CD4-positive, alpha-beta T cell treated with Interleukin-12 subunit alpha and Interleukin-12 subunit beta, for 1 hour (primary cell): ENCODE measurements around the gene JAK3.
"Not testable (repeated sequence)": the region's sequence is repeated elsewhere in the genome, so short reads cannot be mapped to it uniquely, and the experiment has no call there.

Experiments used
- DNase-seq: peaks from one replicate; pipeline ENCODE4 v3.0.0-alpha.2; 2020

JAK3 gene

DNA sequence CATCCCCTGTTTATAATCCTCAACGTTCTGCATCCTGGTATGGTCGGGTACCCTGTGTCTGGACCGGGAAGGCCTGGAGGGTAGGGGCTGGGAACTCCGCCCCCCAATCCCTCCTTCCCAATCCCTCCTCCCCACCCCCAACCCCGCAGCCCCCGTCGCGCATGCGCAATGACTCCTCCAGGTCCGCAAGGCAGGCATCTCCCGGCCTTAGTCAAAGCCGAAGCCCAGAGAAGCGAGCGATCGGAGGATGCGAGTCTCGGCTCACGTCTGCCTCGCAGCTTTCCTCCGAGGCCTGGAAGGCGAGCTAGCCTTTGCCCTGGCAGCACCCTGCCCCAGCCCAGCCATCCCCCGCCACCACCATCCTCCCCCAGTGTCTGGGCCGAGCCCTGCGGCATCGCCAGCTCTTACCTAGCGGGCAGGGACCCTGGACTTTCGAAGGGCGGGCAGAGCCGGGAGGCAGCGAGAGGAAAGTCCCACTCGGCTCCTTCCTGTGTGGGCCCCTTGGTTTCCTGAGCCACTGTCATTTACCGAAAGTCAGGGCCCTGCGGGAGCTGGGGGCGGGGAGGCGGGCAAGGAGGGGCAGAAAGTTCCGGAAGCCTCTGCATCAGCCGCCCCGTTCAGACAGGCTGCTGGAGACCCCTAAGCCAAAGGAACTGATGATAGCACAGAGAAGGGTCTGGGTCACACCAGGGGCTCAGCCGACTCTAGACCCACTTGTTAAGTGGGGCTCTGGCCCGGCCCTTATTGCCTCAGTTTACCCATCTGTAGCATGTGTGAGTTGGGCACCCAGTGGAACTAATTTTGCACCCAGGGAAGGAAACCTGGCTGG lies at the start of gene JAK3:
Gene JAK3 (minus strand): TSS at position 445 of the 829 bp plus-strand sequence. CDS start 3,565 bp downstream, outside the sequence.
- DNase-seq, result peak; percentile 89

DNA sequence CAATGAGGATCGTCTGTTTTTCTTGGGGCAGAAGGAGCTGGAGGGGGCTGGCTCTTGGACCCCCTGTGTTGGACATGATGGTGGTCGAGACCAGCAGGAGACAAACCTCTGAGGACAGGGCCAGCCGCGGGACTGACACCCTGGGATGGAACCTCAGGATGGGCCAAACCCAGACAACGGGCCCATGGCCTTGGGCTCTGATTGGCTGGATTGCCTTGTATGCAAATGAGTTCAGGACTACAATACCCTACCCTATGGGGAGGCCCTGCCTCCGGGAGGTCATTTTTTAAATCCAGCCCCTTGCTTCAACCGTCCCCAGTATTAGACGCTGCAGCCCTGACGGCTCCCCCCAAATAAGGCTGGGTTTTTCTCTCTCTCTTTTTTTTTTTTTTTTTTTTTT lies 46.0 kb upstream of the JAK3 start:
- no peak for DNase-seq

DNA sequence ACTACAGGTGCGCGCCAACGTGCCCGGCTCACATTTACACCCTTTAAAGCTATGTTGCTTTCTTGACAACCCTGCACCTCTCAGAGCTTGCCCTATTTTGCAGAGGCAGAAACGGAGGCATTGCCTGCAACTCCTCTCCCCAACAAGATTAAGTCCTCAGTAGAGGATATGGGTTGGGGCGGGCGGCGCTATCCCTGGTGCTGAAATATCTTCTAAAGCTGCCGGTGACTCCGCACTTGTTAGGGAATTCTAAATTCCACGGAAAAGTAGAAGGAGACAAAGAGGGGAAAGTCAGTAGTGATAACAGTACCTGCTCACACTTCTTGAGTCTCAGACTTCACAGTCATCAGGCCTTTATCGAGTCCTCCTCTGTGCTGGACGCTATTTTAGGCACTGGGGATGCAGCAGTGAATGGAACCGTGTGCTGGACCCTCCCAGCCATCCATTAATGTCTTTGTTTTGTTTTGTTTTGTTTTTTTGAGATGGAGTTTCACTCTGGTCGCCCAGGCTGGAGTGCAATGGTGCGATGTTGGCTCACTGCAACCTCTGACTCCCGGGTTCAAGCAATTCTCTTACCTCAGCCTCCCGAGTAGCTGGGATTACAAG lies 41.9 kb upstream of the JAK3 start:
- DNase-seq, result no peak

DNA sequence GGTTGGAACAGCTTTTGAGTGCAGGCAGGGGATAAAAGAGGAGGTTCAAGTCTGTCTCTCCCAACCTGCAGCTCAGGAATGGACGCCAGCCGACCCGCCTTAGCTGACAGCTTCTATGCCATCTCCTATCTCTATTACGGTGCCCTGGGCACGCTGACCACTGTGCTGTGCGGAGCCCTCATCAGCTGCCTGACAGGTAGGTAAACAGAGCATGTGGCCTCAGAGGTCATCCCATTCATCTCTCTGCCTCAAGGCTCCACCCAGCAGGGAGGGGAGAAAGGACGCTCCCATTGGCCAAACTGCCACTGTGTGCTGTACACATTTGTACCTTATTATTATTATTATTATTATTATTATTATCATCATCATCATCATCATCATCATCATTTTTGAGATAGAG lies 40.5 kb upstream of the JAK3 start:
- DNase-seq, result no peak

DNA sequence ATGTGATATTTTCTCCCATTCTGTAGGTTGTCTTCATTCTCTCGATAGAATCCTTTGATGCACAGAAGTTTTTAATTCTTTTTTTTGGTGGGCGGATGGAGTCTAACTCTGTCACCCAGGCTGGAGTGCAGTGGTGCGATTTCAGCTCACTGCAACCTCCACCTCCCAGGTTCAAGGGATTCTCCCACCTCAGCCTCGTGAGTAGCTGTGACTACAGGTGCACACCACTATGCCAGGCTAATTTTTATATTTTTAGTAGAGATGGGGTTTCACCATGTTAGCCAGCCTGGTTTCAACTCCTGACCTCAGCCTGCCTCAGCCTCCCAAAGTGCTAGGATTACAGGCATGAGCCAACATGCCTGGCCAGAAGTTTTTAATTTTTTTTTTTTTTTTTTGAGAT lies 39.4 kb upstream of the JAK3 start:
- DNase-seq, result not testable (repeated sequence)

DNA sequence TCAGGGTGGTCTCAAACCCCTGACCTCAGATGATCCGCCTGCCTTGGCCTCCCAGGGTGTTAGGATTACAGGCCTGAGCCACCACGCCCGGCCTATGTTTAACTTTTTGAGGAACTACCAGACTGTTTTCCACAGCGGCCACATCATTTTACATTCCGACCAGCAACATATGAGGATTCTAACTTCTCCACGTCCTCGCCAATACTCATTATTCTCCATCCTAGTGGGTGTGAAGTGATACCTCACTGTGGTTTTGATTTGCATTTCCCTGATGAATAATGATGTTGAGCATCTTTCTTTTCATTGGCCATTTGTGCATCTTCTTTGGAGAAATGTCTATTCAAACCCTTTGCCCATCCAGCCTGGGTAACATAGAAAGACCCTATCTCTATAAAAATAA lies 38.7 kb upstream of the JAK3 start:
- DNase-seq, result no peak

DNA sequence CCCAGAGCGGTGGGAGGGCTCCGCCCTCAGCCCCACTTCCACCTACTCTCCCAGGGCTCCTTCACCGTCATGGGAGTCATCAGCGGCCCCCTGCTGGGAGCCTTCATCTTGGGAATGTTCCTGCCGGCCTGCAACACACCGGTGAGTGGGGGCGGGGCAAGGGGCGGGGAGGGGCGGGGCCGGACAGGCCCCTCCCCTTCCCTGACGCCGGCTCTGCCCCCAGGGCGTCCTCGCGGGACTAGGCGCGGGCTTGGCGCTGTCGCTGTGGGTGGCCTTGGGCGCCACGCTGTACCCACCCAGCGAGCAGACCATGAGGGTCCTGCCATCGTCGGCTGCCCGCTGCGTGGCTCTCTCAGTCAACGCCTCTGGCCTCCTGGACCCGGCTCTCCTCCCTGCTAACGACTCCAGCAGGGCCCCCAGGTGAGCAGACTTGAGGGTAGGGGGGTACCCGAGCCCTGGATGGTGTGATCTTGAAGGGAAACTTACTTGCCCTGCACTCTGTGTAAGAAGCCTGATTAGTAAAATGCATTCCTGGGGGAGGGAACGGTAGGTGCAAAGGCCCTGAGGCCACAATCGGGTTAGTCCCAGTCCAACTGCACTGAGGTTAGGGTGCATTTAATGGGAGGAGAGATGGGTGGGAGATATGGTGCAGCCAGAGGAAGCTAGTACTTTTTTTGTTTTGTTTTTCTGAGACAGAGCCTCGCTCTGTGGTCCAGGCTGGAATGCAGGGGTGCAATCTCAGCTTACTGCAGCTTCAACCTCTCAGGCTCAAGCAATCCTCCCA lies 36.0 kb upstream of the JAK3 start:
- no peak for DNase-seq

DNA sequence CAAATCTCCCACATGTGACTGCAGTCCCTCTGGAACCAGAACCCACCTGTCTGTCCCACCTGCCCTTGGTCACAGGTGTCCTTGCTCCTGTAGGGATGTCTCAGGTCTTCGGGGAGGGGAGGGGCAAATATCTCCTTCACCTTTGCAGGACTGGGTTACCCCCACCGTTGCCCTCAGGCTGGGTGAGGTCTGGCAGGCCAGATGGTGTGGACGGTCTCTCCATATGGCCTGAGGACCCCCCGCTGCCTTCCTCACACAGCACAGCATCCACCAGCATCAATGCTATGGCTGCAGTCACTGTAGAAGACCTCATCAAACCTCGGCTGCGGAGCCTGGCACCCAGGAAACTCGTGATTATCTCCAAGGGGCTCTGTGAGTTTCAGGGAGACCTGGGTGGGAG lies 33.9 kb upstream of the JAK3 start:
- DNase-seq, result no peak

DNA sequence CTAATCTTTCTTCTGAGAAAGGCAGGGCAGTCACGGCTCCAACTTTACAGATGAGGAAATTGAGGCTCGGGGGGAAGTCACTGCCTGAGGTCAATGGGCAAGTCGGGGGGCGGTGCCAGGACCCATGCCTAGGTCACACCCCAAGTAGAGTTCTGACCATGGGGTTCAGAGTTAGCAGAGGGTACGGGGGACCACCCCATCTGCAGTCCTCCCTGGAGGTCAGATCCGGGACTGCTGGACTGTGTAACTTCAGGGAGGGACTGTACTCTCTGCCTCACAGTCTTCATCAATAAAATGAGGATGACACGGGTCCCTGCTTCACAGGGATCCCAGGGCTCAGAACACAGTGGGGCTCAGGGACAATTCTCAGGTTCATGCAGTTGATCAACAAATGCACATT lies 31.7 kb upstream of the JAK3 start:
- DNase-seq, result no peak

DNA sequence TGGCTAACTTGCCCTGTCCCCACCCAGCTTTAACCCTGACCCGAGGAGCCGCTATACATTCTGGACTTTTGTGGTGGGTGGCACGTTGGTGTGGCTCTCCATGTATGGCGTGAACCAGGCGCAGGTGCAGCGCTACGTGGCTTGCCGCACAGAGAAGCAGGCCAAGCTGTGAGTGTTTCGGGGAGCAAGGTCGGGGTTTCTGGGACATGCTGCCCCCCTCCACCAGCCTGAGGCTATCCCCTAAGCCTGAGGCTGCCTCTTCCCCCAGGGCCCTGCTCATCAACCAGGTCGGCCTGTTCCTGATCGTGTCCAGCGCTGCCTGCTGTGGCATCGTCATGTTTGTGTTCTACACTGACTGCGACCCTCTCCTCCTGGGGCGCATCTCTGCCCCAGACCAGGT lies 29.9 kb upstream of the JAK3 start:
- DNase-seq, result no peak

DNA sequence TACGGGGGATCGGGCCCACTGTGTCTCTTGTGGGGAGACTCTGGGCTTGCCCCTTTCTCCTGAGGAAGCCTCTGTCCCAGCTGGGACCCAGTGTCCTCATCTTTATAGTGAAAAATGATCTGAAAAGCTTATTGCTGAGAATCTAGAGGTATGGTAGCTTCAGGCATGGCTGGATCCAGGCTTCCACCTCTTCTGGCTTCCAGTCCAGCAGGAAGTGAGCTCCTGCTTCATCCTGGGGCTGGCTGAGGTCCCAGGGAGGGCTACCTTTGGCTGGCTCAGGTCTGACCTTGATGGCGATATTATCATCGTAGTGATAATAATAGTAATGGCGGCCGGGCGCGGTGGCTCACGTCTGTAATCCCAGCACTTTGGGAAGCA lies 27.0 kb upstream of the JAK3 start:
- no peak for DNase-seq

DNA sequence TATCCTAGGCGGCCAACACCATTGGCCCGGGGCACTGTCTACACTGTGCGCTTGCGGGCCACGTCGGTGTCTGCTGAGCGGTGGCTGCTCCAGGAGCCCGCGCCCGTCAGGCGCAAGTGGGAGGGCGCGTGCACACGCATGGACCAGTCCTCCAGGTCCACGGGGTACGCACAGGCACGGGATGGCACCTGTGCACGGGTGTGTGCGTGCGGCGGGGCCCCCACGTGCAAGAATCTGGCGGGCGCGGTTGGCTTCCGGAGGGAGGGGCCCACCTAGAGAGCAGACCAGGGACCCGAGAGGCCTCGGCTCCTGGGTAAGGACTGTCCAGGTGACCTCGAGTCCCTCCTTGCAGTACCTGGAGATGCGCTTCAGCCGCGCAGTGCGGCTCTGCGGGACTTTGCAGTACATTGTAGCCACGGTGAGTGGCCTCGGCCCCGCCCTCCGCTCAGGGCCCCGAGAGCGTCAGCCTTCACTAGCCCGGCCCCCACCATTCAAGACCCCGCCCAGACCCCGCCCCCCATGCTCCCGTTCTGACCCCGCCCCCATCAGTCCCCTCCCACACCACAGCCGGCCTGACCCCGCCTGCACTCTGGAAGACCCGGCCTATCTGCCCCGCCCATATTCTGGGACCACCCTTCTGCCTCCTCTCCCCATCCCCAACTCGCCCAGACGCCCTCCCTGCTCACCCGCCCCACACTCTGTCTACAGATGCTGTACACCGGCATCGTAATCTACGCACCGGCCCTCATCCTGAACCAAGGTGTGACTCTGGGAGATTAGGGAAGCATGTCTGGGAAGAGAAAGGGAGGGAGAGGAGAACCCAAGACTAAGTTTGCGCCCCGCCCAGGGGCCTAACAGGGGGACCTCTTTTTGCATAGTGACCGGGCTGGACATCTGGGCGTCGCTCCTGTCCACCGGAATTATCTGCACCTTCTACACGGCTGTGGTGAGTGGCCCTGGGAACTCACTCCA lies 26.3 kb upstream of the JAK3 start:
- DNase-seq, result peak; percentile 70

DNA sequence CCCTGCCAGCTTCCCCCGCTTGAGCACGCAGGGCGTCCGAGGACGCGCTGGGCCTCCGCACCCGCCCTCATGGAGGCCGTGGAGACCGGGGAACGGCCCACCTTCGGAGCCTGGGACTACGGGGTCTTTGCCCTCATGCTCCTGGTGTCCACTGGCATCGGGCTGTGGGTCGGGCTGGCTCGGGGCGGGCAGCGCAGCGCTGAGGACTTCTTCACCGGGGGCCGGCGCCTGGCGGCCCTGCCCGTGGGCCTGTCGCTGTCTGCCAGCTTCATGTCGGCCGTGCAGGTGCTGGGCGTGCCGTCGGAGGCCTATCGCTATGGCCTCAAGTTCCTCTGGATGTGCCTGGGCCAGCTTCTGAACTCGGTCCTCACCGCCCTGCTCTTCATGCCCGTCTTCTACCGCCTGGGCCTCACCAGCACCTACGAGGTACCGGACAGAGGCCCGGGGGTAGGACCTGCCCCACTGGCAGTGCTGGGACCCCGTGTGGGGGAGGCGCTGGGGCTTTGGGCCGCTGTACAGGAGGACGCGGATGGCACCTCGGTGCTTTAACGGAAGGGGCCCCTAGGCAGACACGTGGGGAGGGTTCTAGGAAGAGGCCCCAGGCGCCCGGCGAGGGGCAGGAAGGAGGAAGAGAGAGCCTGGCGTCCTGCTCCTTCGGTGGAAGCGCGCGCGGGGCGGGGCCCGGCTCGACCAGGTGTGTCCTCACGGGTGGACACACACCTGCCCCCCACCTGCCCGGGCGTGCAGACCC lies 24.6 kb upstream of the JAK3 start:
- DNase-seq, result peak; percentile 45

DNA sequence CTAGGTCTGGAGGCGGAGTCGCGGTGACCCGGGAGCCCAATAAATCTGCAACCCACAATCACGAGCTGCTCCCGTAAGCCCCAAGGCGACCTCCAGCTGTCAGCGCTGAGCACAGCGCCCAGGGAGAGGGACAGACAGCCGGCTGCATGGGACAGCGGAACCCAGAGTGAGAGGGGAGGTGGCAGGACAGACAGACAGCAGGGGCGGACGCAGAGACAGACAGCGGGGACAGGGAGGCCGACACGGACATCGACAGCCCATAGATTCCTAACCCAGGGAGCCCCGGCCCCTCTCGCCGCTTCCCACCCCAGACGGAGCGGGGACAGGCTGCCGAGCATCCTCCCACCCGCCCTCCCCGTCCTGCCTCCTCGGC lies 24.1 kb upstream of the JAK3 start, which contains the start of gene SLC5A5:
Gene SLC5A5 (plus strand): TSS at position 68 of the 373 bp plus-strand sequence. CDS start 375 bp downstream, outside the sequence.
- no peak for DNase-seq

DNA sequence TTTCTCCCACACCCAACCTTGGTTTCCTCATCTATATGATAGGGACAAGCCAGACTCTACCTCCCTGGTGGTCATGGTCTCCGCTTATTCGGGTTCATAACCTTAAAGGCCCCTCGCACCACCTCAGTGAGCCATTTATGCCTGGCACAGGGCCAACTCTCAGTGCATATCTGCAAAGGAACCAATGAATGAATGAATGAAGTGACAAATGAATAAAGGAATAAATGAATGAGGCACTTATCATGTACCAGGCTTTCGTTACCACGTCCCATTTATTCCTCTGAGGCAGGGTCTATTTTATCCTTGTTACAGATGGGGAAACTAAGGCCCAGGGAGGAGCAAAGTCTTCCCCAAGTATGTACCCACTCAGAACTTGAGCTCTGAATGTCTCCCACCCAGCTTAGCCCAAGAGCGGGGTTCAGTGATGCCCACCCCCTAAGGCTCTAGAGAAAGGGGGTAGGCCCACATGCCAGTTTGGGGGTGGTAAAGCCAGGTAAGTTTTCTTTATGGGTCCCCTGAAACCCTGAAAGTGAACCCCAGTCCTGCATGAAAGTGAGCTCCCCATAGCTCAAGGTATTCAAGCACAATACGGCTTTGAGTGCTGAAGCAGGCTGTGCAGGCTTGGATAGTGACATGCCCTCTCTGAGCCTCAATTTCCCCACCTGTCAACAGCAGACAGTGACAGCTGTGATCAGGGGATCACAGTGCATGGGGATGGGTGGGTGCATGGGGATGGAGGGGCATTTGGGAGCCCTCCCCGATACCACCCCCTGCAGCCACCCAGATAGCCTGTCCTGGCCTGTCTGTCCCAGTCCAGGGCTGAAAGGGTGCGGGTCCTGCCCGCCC lies 23.5 kb upstream of the JAK3 start:
- no peak for DNase-seq

DNA sequence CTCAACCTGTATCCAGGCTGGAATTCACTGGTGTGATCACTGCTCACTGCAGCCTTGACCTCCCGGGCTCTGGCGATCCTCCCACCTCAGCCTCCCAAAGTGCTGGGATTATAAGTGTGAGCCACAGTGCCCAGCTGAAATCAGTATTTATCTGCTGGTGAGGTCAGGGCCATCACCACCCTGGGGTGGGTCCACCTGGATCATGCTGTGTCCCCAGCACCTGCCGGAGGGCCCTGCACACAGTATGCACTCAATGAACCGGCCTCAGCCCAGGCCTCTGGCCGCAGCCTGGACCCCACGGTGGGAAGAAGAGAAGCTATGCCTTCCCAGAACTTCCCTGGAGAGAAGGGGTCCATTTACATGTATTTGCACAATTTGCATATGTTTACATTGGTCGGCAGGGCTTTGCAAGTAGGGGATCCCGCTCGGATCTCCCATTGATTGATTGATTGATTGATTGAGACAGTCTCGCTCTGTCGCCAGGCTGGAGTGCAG lies 21.4 kb upstream of the JAK3 start:
- no peak for DNase-seq

DNA sequence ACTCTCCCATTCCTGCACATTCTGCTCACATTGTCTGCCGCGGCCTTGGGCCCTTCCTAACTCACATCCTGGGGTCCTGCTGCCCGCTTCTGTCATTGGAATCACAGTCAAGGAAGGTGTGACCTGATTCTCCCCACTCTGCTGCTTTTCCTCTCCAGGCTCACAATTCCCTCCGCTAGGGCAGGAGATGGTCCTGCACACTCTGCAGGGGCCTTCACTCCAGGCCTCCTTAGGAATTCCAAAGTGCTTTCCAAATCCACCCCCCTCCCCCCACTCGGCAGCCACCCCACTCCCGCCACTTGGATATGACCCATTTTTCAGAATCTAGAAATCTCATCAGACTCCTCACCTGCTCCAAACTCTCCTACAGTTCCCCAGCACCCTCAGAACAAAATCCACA lies 20.9 kb upstream of the JAK3 start:
- DNase-seq, result no peak

DNA sequence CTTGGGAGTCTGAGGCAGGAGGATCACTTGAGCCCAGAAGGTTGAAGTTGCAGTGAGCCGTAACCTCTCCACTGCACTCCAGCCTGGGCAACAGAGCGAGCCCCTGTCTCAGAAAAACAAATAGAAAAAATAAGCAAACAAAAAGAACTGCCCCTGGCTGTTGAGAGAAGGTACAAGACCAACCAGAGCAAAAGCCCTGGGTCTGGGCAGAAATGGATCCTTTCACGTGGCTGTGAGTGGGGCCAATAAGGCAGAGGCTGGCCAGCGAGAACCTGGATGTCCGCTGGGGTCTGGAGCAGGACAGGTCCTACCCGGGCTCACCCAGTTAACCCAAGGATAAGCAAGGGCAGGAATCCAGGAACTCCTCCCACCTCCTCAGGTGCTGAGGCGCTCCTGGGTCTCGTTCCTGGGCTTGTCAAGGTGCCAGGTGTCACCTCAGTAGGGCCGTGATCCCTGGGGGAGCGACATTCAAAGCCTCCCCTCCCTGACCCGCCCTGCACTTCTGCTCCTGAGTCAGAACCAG lies 19.2 kb upstream of the JAK3 start:
- DNase-seq, result no peak

DNA sequence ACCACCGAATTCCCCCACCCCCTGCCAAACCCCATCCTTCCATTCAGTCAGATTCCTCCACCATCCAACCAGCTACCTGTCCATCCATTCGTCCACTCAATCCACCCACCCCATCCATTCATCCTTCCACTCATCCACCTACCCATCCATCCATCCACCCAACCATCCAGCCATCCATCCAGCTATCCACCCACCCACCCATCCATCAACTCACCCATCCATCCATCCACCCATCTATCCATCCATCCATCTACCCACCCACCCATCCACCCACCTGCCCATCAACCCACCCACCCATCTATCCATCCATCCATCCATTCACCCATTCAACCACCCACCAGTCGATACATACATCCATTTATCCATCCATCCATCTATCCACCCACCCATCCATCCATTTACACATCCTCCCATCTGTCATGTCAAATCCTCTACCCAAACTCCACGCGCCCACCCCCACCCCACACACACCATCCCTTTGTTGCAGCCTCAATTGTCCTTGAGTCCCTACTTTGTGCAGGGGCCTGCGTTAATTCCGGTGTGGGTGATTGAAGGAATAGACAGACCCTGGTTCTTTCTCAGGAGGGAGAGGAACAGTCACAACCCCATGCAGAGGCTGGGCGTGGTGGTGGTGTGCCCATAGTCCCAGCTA lies 18.7 kb upstream of the JAK3 start:
- DNase-seq, result no peak
